ENCODE data around the gene EPHB2.

Gene EPHB2

GRCh38 chr1:22959545-22960360 lies 249.1 kb downstream of the EPHB2 start:
- TF ChIP-seq MYC (IDR thresholded peaks at IDR 0.05; ENCODE audit: low read depth, low read length) (no peak), MAX (IDR thresholded peaks at IDR 0.05; ENCODE audit: low read depth, low read length) (no peak), POLR2A (IDR thresholded peaks at IDR 0.05; ENCODE audit: extremely low read depth, insufficient read length) (no peak)
- no peak overlapping the region for H3K4me3 ChIP-seq (ENCODE audit: low read depth, low read length)
- no peak for DNase-seq (ENCODE audit: low read depth)

- no peak for TF ChIP-seq POLR2A (IDR thresholded peaks at IDR 0.05; ENCODE audit: extremely low read depth, insufficient read length)
- no peak for TF ChIP-seq MYC (IDR thresholded peaks at IDR 0.05; ENCODE audit: low read depth, low read length)
- no peak for TF ChIP-seq CTCF (IDR thresholded peaks at IDR 0.05; ENCODE audit: low read depth, low read length)
- TF ChIP-seq MAX (IDR thresholded peaks at IDR 0.05; ENCODE audit: low read depth, low read length): no peak
- H3K4me3 ChIP-seq (ENCODE audit: low read depth, low read length): no peak overlapping the region
Observed at GRCh38 chr1:22962558-22962957, 251.9 kb downstream of the EPHB2 start.

GRCh38 chr1:22963044-22963677 lies 252.5 kb downstream of the EPHB2 start:
- H3K4me3 ChIP-seq (ENCODE audit: low read depth, low read length): no peak overlapping the region
- no peak for TF ChIP-seq MAX (IDR thresholded peaks at IDR 0.05; ENCODE audit: low read depth, low read length)
- no peak for TF ChIP-seq POLR2A (IDR thresholded peaks at IDR 0.05; ENCODE audit: extremely low read depth, insufficient read length)
- no peak for TF ChIP-seq MYC (IDR thresholded peaks at IDR 0.05; ENCODE audit: low read depth, low read length)
- no peak for TF ChIP-seq CTCF (IDR thresholded peaks at IDR 0.05; ENCODE audit: low read depth, low read length)

More at GRCh38 chr1:22962558-22962957, 251.9 kb downstream of the EPHB2 start:
- no peak for DNase-seq (ENCODE audit: low read depth)

GRCh38 chr1:22966309-22966708 lies 255.7 kb downstream of the EPHB2 start:
- no peak for DNase-seq (ENCODE audit: low read depth)
- no peak overlapping the region for H3K4me3 ChIP-seq (ENCODE audit: low read depth, low read length)
- TF ChIP-seq MAX (IDR thresholded peaks at IDR 0.05; ENCODE audit: low read depth, low read length) (no peak), POLR2A (IDR thresholded peaks at IDR 0.05; ENCODE audit: extremely low read depth, insufficient read length) (no peak), CTCF (IDR thresholded peaks at IDR 0.05; ENCODE audit: low read depth, low read length) (no peak), MYC (IDR thresholded peaks at IDR 0.05; ENCODE audit: low read depth, low read length) (no peak)

More at GRCh38 chr1:22963044-22963677, 252.5 kb downstream of the EPHB2 start:
- no peak for DNase-seq (ENCODE audit: low read depth)

- no peak for TF ChIP-seq CTCF (IDR thresholded peaks at IDR 0.05; ENCODE audit: low read depth, low read length)
- no peak for TF ChIP-seq MYC (IDR thresholded peaks at IDR 0.05; ENCODE audit: low read depth, low read length)
- TF ChIP-seq POLR2A (IDR thresholded peaks at IDR 0.05; ENCODE audit: extremely low read depth, insufficient read length): no peak
- no peak for DNase-seq (ENCODE audit: low read depth)
- H3K4me3 ChIP-seq (ENCODE audit: low read depth, low read length): no peak overlapping the region
Observed at GRCh38 chr1:22967833-22968232, 257.2 kb downstream of the EPHB2 start.

- no peak overlapping the region for H3K4me3 ChIP-seq (ENCODE audit: low read depth, low read length)
- no peak for DNase-seq (ENCODE audit: low read depth)
- TF ChIP-seq MYC (IDR thresholded peaks at IDR 0.05; ENCODE audit: low read depth, low read length): no peak
- TF ChIP-seq MAX (IDR thresholded peaks at IDR 0.05; ENCODE audit: low read depth, low read length): no peak
- TF ChIP-seq CTCF (IDR thresholded peaks at IDR 0.05; ENCODE audit: low read depth, low read length): no peak
- TF ChIP-seq POLR2A (IDR thresholded peaks at IDR 0.05; ENCODE audit: extremely low read depth, insufficient read length): no peak
Observed at GRCh38 chr1:22969304-22969709, 258.7 kb downstream of the EPHB2 start.
